HepG2 (cell line): ENCODE measurements around the gene CBX2. TPM values are rescaled to one million over a fixed set of nuclear protein-coding genes. Genes with fewer than 3 reads are reported as not detected.

ENCODE experiments used
- ATF7 ChIP-seq, 2 experiments: fragments of 450-650 bp in 1 of 2; sonication (generic) in 1 of 2; formaldehyde crosslinking in 1 of 2; IDR thresholded peaks; 2 replicates each; pipeline versions ENCODE4 v1.4.0 to v1.6.1; 2016 to 2020; ENCODE audit warnings: antibody characterized with exemption in 1 of 2, mild to moderate bottlenecking in 1 of 2, missing genetic modification reagents in 1 of 2
- CBFB ChIP-seq: sonication (generic); formaldehyde crosslinking; IDR thresholded peaks from 2 replicates; pipeline ENCODE4 v1.4.0; 2020; ENCODE audit warnings: missing genetic modification reagents
- MAFG ChIP-seq: sonication (generic); formaldehyde crosslinking; IDR thresholded peaks from 2 replicates; pipeline ENCODE4 v1.5.1; 2020; ENCODE audit warnings: mild to moderate bottlenecking, missing genetic modification reagents
- NONO ChIP-seq, 2 experiments: fragments of 450-650 bp in 1 of 2; sonication (generic) in 1 of 2; formaldehyde crosslinking in 1 of 2; IDR thresholded peaks in 1 of 2; conservative IDR thresholded peaks in 1 of 2; 2 replicates each; pipeline versions ENCODE4 v1.6.1 to v1.8.0; 2017 to 2022; ENCODE audit warnings: mild to moderate bottlenecking in 1 of 2, missing genetic modification reagents in 1 of 2, moderate library complexity in 1 of 2
- SCMH1 ChIP-seq: sonication (generic); formaldehyde crosslinking; IDR thresholded peaks from 2 replicates; pipeline ENCODE4 v1.9.0; 2021; ENCODE audit warnings: missing genetic modification reagents, mild to moderate bottlenecking, borderline replicate concordance
- SMAD1 ChIP-seq: sonication (generic); formaldehyde crosslinking; IDR thresholded peaks from 2 replicates; pipeline ENCODE4 v1.4.0; 2020; ENCODE audit warnings: missing genetic modification reagents, low read depth, mild to moderate bottlenecking, borderline replicate concordance
- YY1 ChIP-seq: IDR thresholded peaks from 2 replicates; pipeline ENCODE4 v1.6.1; 2011; ENCODE audit warnings: low read length, low read depth, moderate library complexity, mild to moderate bottlenecking; ENCODE audit not compliant: insufficient read depth, insufficient replicate concordance
- ZNF709 ChIP-seq: sonication (generic); formaldehyde crosslinking; IDR thresholded peaks from 2 replicates; pipeline ENCODE4 v1.5.0; 2020; ENCODE audit warnings: mild to moderate bottlenecking, missing genetic modification reagents
- polyA plus RNA-seq, 8 experiments: library from polyadenylated mRNA; depleted of rRNA in 3 of 8; stranded (reverse) in 7 of 8; unstranded in 1 of 8; fragments of >200 nt; fragmentation: Illumina TruSeq in 4 of 8; extraction: Trizol in 4 of 8; gene quantifications; 2 replicates each; pipeline versions ENCODE4 v1.2.1 to v1.2.3, GENCODE V29; 2011 to 2016; ENCODE audit warnings: low read depth in 4 of 8, missing spikeins in 1 of 8, mixed read lengths in 1 of 8; ENCODE audit not compliant: insufficient read depth in 1 of 8
- total RNA-seq, 5 experiments: library from RNA; depleted of rRNA; stranded (reverse); fragments of >200 nt; fragmentation: Illumina TruSeq; extraction: Trizol; gene quantifications; 2 replicates each; pipeline ENCODE4 v1.2.3, GENCODE V29; 2016; ENCODE audit warnings: low read depth in 1 of 5
- TF ChIP-seq, protein P1 (sequence below): IDR thresholded peaks from 2 replicates; pipeline ENCODE4 v1.6.1; 2016; ENCODE audit warnings: low read depth, missing genetic modification reagents, missing compliant biosample characterization
- TF ChIP-seq, protein P2 (sequence below): sonication (generic); formaldehyde crosslinking; IDR thresholded peaks from 2 replicates; pipeline ENCODE4 v1.8.1; 2023; ENCODE audit warnings: mild to moderate bottlenecking, missing genetic modification reagents
- TF ChIP-seq, protein P3 (sequence below): sonication (generic); formaldehyde crosslinking; conservative IDR thresholded peaks from 2 replicates; pipeline ENCODE4 v1.4.0; 2020; ENCODE audit warnings: missing genetic modification reagents
- TF ChIP-seq, protein P4 (sequence below): sonication (generic); formaldehyde crosslinking; IDR thresholded peaks from 2 replicates; pipeline ENCODE4 v1.8.0; 2023; ENCODE audit warnings: mild to moderate bottlenecking, missing genetic modification reagents
- TF ChIP-seq, protein P5 (sequence below): sonication (generic); formaldehyde crosslinking; IDR thresholded peaks from 2 replicates; pipeline ENCODE4 v1.4.0; 2020; ENCODE audit warnings: mild to moderate bottlenecking, missing genetic modification reagents

CBX2 gene
- total and polyA plus RNA-seq, 2 of the 13 experiments (the other 11 are each of a cell fraction or from before 2014, with no cell fraction given), result 14.5 to 31.1 TPM

DNA sequence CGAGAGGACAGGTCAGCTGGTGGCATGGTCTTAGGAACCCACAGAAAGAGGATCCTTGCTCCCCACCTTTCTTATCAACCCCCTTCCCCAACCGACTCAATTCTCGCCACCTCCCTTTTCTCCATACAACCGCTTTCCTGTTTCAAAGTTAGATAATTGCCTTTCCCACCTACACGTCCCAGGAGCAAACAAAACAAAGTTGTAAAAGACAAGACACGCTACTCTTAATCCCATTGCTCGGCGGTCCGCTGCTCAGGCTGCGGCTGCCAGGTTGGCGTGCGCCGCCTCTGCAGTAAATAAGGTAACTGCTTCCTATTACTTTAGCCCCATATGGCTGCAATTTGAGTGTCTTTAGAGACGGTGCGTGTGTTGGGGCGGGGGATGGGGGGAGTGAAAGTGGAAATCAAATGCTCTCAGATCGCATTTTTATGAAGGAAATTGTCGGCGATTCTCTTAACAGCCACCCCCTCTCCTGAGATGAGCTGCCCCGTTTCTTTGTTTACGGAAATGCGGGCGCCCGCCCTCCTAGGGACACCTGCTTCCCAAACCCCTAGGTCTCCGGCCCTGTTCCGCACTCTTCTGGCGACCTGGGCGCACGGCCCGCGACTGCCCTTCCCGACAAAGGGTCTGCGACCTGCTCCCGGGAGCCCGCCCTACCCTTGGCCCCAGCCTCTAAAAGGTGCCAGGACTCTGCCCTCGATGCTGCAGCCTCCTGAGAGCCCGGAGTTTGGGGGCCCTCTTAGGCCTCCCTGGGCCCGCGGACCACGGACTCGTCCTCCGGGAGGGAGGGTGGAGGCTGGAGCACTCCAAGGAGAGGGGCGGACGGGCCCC is 22.6 kb downstream of the CBX2 start (continued):
- TF ChIP-seq, protein P1, sequence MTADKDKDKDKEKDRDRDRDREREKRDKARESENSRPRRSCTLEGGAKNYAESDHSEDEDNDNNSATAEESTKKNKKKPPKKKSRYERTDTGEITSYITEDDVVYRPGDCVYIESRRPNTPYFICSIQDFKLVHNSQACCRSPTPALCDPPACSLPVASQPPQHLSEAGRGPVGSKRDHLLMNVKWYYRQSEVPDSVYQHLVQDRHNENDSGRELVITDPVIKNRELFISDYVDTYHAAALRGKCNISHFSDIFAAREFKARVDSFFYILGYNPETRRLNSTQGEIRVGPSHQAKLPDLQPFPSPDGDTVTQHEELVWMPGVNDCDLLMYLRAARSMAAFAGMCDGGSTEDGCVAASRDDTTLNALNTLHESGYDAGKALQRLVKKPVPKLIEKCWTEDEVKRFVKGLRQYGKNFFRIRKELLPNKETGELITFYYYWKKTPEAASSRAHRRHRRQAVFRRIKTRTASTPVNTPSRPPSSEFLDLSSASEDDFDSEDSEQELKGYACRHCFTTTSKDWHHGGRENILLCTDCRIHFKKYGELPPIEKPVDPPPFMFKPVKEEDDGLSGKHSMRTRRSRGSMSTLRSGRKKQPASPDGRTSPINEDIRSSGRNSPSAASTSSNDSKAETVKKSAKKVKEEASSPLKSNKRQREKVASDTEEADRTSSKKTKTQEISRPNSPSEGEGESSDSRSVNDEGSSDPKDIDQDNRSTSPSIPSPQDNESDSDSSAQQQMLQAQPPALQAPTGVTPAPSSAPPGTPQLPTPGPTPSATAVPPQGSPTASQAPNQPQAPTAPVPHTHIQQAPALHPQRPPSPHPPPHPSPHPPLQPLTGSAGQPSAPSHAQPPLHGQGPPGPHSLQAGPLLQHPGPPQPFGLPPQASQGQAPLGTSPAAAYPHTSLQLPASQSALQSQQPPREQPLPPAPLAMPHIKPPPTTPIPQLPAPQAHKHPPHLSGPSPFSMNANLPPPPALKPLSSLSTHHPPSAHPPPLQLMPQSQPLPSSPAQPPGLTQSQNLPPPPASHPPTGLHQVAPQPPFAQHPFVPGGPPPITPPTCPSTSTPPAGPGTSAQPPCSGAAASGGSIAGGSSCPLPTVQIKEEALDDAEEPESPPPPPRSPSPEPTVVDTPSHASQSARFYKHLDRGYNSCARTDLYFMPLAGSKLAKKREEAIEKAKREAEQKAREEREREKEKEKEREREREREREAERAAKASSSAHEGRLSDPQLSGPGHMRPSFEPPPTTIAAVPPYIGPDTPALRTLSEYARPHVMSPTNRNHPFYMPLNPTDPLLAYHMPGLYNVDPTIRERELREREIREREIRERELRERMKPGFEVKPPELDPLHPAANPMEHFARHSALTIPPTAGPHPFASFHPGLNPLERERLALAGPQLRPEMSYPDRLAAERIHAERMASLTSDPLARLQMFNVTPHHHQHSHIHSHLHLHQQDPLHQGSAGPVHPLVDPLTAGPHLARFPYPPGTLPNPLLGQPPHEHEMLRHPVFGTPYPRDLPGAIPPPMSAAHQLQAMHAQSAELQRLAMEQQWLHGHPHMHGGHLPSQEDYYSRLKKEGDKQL, result no peak
- TF ChIP-seq SCMH1, result no peak
- TF ChIP-seq, protein P2, sequence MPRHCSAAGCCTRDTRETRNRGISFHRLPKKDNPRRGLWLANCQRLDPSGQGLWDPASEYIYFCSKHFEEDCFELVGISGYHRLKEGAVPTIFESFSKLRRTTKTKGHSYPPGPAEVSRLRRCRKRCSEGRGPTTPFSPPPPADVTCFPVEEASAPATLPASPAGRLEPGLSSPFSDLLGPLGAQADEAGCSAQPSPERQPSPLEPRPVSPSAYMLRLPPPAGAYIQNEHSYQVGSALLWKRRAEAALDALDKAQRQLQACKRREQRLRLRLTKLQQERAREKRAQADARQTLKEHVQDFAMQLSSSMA (CRISPR knock-in tag), result no peak; the same call in 1 of the 2 replicates
- no peak for TF ChIP-seq NONO (IDR thresholded peaks at IDR 0.05)
- no peak for TF ChIP-seq NONO (CRISPR knock-in tag; conservative IDR thresholded peaks at IDR 0.05)
- TF ChIP-seq ZNF709 (CRISPR knock-in tag), result 0 out of 2 replicates have a peak, but pooled peaks have one; percentile 33
- TF ChIP-seq ATF7 (IDR thresholded peaks at IDR 0.05), result no peak
- no peak for TF ChIP-seq ATF7 (CRISPR knock-in tag; IDR thresholded peaks at IDR 0.05)
- TF ChIP-seq CBFB, result no peak
- TF ChIP-seq, protein P3, sequence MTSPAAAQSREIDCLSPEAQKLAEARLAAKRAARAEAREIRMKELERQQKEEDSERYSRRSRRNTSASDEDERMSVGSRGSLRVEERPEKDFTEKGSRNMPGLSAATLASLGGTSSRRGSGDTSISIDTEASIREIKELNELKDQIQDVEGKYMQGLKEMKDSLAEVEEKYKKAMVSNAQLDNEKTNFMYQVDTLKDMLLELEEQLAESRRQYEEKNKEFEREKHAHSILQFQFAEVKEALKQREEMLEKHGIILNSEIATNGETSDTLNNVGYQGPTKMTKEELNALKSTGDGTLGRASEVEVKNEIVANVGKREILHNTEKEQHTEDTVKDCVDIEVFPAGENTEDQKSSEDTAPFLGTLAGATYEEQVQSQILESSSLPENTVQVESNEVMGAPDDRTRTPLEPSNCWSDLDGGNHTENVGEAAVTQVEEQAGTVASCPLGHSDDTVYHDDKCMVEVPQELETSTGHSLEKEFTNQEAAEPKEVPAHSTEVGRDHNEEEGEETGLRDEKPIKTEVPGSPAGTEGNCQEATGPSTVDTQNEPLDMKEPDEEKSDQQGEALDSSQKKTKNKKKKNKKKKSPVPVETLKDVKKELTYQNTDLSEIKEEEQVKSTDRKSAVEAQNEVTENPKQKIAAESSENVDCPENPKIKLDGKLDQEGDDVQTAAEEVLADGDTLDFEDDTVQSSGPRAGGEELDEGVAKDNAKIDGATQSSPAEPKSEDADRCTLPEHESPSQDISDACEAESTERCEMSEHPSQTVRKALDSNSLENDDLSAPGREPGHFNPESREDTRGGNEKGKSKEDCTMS (CRISPR knock-in tag), result no peak
- no peak for TF ChIP-seq SMAD1 (CRISPR knock-in tag)
- TF ChIP-seq, protein P4, sequence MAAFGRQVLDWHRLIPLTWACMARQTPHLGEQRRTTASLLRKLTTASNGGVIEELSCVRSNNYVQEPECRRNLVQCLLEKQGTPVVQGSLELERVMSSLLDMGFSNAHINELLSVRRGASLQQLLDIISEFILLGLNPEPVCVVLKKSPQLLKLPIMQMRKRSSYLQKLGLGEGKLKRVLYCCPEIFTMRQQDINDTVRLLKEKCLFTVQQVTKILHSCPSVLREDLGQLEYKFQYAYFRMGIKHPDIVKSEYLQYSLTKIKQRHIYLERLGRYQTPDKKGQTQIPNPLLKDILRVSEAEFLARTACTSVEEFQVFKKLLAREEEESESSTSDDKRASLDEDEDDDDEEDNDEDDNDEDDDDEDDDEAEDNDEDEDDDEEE (CRISPR knock-in tag), result peak; percentile 18
- peak; percentile 48 for TF ChIP-seq YY1
- TF ChIP-seq, protein P5, sequence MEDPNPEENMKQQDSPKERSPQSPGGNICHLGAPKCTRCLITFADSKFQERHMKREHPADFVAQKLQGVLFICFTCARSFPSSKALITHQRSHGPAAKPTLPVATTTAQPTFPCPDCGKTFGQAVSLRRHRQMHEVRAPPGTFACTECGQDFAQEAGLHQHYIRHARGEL (CRISPR knock-in tag), result no peak
- TF ChIP-seq MAFG, result no peak
